Astrocyte of the cerebellum (primary cell): Measurements from ENCODE around the gene SLC38A11.

Source experiments
- DNase-seq: peaks from one replicate; pipeline ENCODE4 v3.0.0-alpha.2; 2011; ENCODE audit warnings: low read depth
- H3K4me3 ChIP-seq: 2 replicates; pipeline ENCODE4 v1.5.1; 2011; ENCODE audit warnings: mild to moderate bottlenecking, low read depth, low read length, moderate library complexity
- in situ Hi-C: cut with HindIII; loops from 2 replicates; pipeline ENCODE4 v1.10.0; 2017; ENCODE audit warnings: low sequenced_read_pairs
- TF ChIP-seq, protein P1 (sequence below): IDR thresholded peaks from 2 replicates; pipeline ENCODE4 v1.5.1; 2012; ENCODE audit warnings: low read length, low read depth, moderate library complexity, mild to moderate bottlenecking; ENCODE audit errors: missing control alignments

The SLC38A11 gene

DNA sequence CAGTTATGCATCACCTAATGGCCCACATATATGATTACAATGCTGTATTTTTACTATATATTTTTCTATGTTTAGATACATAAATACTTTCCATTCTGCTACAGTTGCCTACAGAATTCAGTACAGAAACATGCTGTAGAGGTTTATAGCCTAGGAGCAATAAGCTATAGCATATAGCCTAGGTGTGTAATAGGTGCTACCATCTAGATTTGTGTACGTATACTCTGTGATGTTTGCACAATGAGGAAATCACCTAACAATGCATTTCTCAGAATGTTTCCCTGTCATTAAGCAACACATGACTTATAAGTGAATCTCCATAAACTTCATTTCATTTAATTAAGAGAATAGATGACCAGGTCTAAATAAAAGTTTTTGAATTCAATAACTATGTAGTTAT lies 43.5 kb downstream of the SLC38A11 start:
- H3K4me3 ChIP-seq: no peak overlapping the region
- no peak for DNase-seq
- in situ Hi-C loops: no loop called here
- TF ChIP-seq, protein P1, sequence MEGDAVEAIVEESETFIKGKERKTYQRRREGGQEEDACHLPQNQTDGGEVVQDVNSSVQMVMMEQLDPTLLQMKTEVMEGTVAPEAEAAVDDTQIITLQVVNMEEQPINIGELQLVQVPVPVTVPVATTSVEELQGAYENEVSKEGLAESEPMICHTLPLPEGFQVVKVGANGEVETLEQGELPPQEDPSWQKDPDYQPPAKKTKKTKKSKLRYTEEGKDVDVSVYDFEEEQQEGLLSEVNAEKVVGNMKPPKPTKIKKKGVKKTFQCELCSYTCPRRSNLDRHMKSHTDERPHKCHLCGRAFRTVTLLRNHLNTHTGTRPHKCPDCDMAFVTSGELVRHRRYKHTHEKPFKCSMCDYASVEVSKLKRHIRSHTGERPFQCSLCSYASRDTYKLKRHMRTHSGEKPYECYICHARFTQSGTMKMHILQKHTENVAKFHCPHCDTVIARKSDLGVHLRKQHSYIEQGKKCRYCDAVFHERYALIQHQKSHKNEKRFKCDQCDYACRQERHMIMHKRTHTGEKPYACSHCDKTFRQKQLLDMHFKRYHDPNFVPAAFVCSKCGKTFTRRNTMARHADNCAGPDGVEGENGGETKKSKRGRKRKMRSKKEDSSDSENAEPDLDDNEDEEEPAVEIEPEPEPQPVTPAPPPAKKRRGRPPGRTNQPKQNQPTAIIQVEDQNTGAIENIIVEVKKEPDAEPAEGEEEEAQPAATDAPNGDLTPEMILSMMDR: no peak

GRCh38 chr2:164910101-164910899 lies 45.0 kb downstream of the SLC38A11 start:
- in situ Hi-C loops: no loop called here
- TF ChIP-seq, protein P1: no peak
- DNase-seq: no peak
- no peak overlapping the region for H3K4me3 ChIP-seq

DNA sequence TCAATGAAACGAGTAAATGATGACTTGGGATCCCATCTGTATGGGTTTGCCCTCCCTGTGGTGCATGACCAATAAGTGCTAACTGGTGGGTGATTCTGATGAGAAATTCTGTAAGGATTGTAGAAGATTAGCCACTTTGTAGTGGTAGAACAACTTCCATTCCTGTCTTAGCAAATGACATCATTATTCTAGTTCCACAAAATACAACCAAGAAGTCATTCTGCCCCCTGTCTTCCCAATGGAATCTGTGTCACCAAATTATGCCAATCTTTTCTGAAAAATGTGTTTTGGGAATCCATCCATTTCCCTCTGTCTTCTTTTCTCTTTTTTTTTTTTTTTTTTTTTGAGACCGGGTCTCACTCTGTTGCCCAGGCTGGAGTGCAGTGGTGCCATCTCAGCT lies 48.4 kb downstream of the SLC38A11 start:
- TF ChIP-seq, protein P1: no peak
- in situ Hi-C loops: no loop called here
- DNase-seq: no peak
- H3K4me3 ChIP-seq: no peak overlapping the region

GRCh38 chr2:164905307-164905706 lies 50.0 kb downstream of the SLC38A11 start:
- TF ChIP-seq, protein P1: no peak
- in situ Hi-C loops: no loop called here
- no peak overlapping the region for H3K4me3 ChIP-seq
- DNase-seq: no peak

- no peak for DNase-seq
- in situ Hi-C loops: no loop called here
- TF ChIP-seq, protein P1: no peak
- no peak overlapping the region for H3K4me3 ChIP-seq
Measured at GRCh38 chr2:164903951-164904350, 51.4 kb downstream of the SLC38A11 start.

DNA sequence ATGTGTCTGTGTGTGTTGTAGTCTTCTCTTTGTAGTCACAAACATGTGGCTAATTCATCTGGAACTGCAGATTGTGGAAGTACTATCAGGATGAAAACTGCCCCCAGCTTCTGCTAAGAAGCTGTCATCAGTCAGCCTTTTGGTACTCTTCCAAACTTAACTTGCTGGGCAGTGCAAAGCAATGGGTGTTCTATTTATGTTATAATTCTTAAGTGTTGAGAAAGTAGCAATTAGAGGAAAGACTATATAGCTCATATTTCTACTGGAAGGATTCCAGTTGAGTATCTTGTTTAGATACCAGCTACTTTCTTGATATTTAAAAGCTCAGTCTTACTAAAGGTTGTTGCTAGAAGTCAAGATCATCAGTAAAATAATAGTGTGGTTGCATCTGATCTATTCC lies 52.1 kb downstream of the SLC38A11 start:
- H3K4me3 ChIP-seq: no peak overlapping the region
- in situ Hi-C loops: no loop called here
- TF ChIP-seq, protein P1: no peak
- peak; percentile 42 for DNase-seq
